Measurements from ENCODE around the gene KCNQ5. TPM values are rescaled to one million over a fixed set of nuclear protein-coding genes. Genes with fewer than 3 reads are reported as not detected.

KCNQ5 gene
- total RNA-seq, 1 experiment from 2014 or later: 2.0 TPM

GRCh38 chr6:72864799-72865198, 242.9 kb downstream of the KCNQ5 start (continued):
- TF ChIP-seq ZNF232 (CRISPR knock-in tag; IDR thresholded peaks at IDR 0.05) (no peak), GRHL2 (CRISPR knock-in tag; IDR thresholded peaks at IDR 0.05; ENCODE audit: insufficient replicate concordance, severe bottlenecking) (no peak)
- TF ChIP-seq, protein P1, sequence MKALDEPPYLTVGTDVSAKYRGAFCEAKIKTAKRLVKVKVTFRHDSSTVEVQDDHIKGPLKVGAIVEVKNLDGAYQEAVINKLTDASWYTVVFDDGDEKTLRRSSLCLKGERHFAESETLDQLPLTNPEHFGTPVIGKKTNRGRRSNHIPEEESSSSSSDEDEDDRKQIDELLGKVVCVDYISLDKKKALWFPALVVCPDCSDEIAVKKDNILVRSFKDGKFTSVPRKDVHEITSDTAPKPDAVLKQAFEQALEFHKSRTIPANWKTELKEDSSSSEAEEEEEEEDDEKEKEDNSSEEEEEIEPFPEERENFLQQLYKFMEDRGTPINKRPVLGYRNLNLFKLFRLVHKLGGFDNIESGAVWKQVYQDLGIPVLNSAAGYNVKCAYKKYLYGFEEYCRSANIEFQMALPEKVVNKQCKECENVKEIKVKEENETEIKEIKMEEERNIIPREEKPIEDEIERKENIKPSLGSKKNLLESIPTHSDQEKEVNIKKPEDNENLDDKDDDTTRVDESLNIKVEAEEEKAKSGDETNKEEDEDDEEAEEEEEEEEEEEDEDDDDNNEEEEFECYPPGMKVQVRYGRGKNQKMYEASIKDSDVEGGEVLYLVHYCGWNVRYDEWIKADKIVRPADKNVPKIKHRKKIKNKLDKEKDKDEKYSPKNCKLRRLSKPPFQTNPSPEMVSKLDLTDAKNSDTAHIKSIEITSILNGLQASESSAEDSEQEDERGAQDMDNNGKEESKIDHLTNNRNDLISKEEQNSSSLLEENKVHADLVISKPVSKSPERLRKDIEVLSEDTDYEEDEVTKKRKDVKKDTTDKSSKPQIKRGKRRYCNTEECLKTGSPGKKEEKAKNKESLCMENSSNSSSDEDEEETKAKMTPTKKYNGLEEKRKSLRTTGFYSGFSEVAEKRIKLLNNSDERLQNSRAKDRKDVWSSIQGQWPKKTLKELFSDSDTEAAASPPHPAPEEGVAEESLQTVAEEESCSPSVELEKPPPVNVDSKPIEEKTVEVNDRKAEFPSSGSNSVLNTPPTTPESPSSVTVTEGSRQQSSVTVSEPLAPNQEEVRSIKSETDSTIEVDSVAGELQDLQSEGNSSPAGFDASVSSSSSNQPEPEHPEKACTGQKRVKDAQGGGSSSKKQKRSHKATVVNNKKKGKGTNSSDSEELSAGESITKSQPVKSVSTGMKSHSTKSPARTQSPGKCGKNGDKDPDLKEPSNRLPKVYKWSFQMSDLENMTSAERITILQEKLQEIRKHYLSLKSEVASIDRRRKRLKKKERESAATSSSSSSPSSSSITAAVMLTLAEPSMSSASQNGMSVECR (CRISPR knock-in tag; IDR thresholded peaks at IDR 0.05; ENCODE audit: borderline replicate concordance): no peak

GRCh38 chr6:72865467-72865866, 243.6 kb downstream of the KCNQ5 start:
- Mint-ChIP-seq H3K36me3 (no peaks in the 10 kb centered on the region), H3K4me1 (peaks cover 8% of the 10 kb centered on the region), H3K27me3 (ENCODE audit: low read depth) (no peaks in the 10 kb centered on the region), H3K9me3 (no peaks in the 10 kb centered on the region), H3K27ac (no peak overlapping the region), H3K4me3 (no peak overlapping the region)
- TF ChIP-seq GTF2I (CRISPR knock-in tag; conservative IDR thresholded peaks at IDR 0.05): no peak
- no peak for TF ChIP-seq GABPB1 (CRISPR knock-in tag; IDR thresholded peaks at IDR 0.05)
- TF ChIP-seq STAT6 (CRISPR knock-in tag; conservative IDR thresholded peaks at IDR 0.05; ENCODE audit: low read depth): no peak
- TF ChIP-seq CDX4 (CRISPR knock-in tag; IDR thresholded peaks at IDR 0.05; ENCODE audit: borderline replicate concordance): no peak
- ChIA-PET CTCF (no interaction called here), POLR2A (no interaction called here)
- DNase-seq (ENCODE audit: low spot score) (no peak), ATAC-seq (no peak)

GRCh38 chr6:72869621-72870020, 247.8 kb downstream of the KCNQ5 start:
- no peaks in the 10 kb centered on the region for H3K36me3 Mint-ChIP-seq
- H3K27me3 Mint-ChIP-seq (ENCODE audit: low read depth): no peaks in the 10 kb centered on the region
- CTCF ChIA-PET: no interaction called here
- H3K4me3 Mint-ChIP-seq: no peak overlapping the region
- DNase-seq (ENCODE audit: low spot score): no peak
- ATAC-seq: no peak
- H3K9me3 Mint-ChIP-seq: no peaks in the 10 kb centered on the region
- no peak overlapping the region for H3K27ac Mint-ChIP-seq
- peaks cover 8% of the 10 kb centered on the region for H3K4me1 Mint-ChIP-seq
- POLR2A ChIA-PET: no interaction called here
- TF ChIP-seq SOX15 (CRISPR knock-in tag; IDR thresholded peaks at IDR 0.05): no peak
- TF ChIP-seq ETV6 (CRISPR knock-in tag; IDR thresholded peaks at IDR 0.05): no peak
- no peak for TF ChIP-seq IRF1 (CRISPR knock-in tag; IDR thresholded peaks at IDR 0.05)
- TF ChIP-seq ZNF263 (CRISPR knock-in tag; IDR thresholded peaks at IDR 0.05; ENCODE audit: low read depth): no peak
- no peak for TF ChIP-seq ZNF281 (CRISPR knock-in tag; IDR thresholded peaks at IDR 0.05)
- TF ChIP-seq CREB1 (CRISPR knock-in tag; IDR thresholded peaks at IDR 0.05): no peak
- TF ChIP-seq ATF6 (CRISPR knock-in tag; IDR thresholded peaks at IDR 0.05): no peak
- no peak for TF ChIP-seq ZBTB21 (CRISPR knock-in tag; IDR thresholded peaks at IDR 0.05; ENCODE audit: borderline replicate concordance)
- no peak for TF ChIP-seq IRF2 (CRISPR knock-in tag; IDR thresholded peaks at IDR 0.05; ENCODE audit: borderline replicate concordance, low read depth)
- TF ChIP-seq ESRRA (CRISPR knock-in tag; IDR thresholded peaks at IDR 0.05; ENCODE audit: borderline replicate concordance): no peak
- TF ChIP-seq FOXK1 (CRISPR knock-in tag; IDR thresholded peaks at IDR 0.05): no peak
- TF ChIP-seq MLX (CRISPR knock-in tag; IDR thresholded peaks at IDR 0.05): no peak
- TF ChIP-seq TEAD4 (CRISPR knock-in tag; IDR thresholded peaks at IDR 0.05): no peak
- TF ChIP-seq CREM (CRISPR knock-in tag; IDR thresholded peaks at IDR 0.05): no peak

Data from WTC11 (cell line).